AG20443 (cell line): ENCODE measurements around the gene BMP8B.
"Not testable (repeated sequence)": the region's sequence is repeated elsewhere in the genome, so short reads cannot be mapped to it uniquely, and the experiment has no call there.

Source experiments
- DNase-seq: peaks from one replicate; pipeline ENCODE4 v3.0.0; 2012; ENCODE audit warnings: low spot score, mixed read lengths

Gene BMP8B

DNA sequence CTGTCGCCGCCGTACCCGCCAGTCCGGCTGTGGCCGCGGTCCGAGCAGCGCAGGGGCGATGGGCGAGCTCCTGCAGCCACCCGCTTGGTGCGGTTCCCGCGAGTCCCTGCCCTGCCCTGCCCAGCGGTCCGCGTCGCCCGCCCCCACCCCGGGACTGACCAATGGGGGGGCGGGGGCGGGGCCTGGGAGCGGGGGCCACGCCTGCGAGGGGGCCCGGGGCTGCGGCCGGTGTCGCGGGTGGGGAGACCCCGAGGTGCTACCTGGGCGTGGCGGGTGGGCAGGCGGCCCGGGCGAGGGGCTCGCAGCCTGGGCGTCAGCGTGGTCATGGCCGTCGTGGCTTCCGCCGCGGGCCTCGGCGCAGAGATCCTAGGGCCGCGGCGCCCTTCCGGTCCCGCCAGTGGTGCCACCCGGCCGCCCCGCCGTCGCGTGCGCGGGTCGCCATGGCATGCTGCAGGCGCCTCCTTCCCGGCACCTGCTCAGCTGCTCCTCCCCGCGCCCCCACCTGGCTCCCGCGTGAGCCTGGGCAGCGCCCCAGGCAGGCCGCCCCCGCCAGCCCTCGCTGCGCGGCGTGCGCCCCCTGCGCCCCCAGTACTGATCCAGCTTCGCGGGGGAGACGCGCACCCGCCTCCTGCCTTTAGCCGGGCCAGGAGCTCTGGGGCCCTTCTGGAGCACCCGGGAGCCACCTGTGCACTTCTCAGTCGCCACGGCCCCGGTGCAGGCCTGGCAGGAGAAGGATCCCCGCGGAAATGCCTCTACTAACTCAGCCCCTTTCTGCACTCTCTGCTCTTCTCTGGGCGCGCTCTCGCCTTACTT lies at the start of gene BMP8B:
BMP8B (minus strand) TSS at position 108 of the 813 bp plus-strand sequence. CDS start 380 bp downstream, outside the sequence.
- peak; percentile 60 for DNase-seq

DNA sequence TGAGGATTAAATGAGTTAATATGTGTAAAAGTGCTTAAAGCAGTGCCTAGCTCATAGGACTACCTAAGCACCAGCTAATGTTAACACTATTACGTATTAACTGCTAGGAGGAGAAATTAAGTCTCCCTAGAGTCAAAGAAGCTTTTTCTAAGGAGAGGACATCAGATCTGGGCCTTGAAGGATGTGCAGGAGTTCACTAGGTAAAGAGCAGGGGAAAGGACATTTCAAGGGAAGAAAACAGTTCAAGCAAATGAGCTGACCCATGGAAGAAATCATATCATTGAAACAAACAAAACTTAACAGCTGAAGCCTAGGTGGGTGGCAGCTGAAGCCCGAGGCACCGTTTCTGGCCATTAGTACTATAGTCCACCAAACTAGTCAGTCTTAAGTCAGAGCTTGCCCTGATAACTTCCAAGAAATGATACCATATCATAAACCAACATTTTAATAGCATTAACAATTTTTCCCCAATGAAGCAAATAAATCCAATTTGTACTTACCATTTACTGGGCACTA lies 48.0 kb upstream of the BMP8B start:
- no peak for DNase-seq

DNA sequence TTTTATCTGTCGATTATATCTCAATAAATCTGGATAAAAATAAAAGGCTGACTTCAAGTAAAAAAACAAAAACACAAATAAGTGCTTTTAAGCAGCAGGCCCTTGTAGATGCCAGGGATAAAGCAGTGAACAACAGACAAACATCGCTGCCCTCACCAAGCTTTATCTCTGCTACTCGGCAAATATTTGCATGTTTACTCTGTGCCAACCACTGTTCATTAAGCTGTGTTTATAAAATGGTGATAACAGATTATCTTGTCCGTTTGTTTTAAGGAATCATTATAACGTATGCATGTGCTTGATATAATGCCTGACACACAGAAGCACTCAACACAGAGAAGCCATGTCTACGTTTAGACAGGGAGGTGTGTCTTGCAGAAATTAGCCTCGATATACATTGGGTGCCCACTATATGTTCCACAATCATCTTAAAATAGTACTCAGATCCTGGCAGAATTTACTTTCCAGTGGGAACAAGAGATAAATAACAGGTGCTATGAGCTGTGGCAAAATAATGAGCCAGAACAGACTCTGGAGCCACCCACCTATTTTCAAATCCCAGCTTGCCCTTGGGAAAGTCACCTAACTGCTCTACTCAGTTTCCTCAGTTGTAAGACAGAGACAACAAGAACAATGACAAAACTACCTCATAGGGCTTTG lies 47.4 kb upstream of the BMP8B start:
- DNase-seq, result no peak

DNA sequence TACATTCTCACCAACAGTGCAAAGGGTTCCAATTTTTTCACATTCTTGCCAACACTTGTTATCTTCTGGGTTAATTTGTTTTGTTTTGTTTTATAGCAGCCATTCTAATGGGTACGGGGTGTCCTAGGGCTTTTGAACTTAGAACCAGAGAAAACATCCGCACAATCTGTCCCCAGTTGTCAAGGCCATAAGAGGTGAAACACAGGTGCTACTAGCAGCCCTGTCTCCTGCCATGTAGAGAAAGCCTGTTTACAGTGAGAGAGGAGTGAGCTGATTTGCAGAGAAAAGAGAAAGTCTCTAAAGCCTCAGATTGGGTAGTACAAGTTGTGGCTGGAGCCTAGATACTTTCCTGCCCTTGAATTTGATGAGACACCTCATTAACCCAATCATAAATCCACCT lies 46.4 kb upstream of the BMP8B start:
- DNase-seq, result no peak

DNA sequence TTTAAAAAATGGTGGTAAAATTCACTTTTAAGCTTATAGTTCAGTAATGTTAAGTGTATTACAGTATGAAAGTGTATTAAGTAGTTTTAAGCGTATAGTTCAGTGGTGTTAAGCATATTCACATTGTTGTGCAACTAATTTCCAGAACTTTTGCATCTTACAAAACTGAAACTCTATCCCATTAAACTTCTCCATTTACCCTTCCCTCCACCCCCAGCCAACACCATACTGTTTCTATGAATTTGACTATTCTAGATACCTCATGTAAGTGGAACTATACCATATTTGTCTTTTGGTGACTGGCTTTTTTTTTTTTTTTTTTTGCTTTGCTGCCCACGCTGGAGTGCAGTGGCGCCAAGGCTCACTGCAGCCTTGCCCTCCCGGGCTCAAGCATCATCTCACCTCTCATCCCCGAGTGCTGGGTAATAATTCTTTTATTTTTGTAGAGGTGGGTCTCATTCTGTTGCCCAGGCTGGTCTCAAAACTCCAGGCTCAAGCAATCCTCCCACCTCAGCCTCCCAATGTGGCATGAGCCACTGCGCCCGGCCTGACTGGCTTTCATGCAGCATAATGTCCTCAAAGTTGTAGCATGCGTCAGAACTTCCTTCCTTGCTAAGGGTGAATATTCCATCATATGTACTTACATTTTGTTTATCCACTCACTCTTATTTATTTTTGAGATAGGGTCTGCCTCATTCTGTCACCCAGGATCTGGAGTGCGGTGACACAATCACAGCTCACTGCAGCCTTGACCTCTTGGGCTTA lies 45.1 kb upstream of the BMP8B start:
- no peak for DNase-seq

GRCh38 chr1:39833121-39833520 lies 44.5 kb upstream of the BMP8B start:
- no peak for DNase-seq

DNA sequence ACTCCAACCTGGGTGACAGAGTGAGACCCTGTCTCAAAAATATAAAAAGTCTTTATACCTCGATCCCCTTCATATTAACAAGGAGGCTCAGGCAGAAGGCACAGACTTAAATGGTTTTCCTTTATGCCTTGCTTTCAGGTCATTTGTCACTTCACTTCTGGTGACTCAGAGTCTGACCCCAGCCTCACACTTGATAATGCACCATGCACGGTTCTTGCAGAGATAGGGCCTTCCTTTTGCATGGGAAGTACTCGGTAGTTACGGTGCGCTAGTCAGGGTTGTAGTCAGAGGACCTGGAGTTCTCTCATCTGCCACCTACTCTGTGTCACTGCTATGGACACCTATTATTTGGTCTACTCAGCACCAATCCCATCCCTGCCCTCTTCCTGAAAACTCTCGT lies 43.6 kb upstream of the BMP8B start:
- DNase-seq, result no peak

- peak; percentile 50 for DNase-seq
Measured at GRCh38 chr1:39829791-39830533, 41.3 kb upstream of the BMP8B start.

GRCh38 chr1:39828734-39829133 lies 40.1 kb upstream of the BMP8B start:
- DNase-seq, result no peak

DNA sequence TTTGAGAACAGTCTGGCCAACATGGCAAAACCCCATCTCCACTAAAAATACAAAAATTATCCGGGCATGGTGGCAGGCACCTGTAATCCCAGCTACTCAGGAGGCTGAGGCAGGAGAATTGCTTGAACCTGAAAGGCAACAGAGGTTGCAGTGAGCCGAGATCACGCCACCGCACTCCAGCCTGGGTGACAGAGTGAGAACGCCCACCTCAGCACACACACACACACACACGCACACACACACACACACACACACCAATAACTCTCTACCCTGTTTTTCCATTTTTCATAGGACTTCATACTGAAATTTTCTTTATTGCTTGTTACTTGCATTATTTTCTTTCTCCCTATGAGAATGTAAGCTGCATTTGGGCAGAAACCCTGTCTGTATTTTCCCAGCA lies 39.6 kb upstream of the BMP8B start:
- not testable (repeated sequence) for DNase-seq

GRCh38 chr1:39827201-39827600 lies 38.5 kb upstream of the BMP8B start:
- DNase-seq, result no peak

GRCh38 chr1:39826583-39826982 lies 37.9 kb upstream of the BMP8B start:
- DNase-seq, result no peak

GRCh38 chr1:39825432-39825941 lies 36.8 kb upstream of the BMP8B start:
- no peak for DNase-seq

GRCh38 chr1:39823450-39823849 lies 34.8 kb upstream of the BMP8B start:
- not testable (repeated sequence) for DNase-seq

DNA sequence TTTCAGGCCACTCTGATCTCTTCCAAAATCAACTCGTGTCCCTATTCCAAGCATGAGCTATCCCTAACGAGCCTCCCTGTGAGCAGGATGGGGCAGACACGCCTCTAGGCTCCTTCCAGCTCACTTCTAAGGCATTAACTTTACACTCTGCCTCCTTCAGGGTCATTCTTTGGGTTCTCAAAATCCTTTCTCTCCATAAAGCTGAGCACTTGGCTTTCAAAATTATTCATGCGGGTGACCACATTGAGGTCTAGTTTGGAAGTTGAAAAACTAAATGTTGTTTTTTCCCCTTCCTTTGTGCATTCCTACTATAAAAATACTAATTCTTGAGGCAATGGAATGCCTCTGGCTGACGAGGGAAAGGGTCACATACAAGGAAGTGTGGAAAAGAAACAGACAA lies 33.5 kb upstream of the BMP8B start:
- DNase-seq, result no peak

- no peak for DNase-seq
Measured at GRCh38 chr1:39819091-39819812, 30.6 kb upstream of the BMP8B start.

- no peak for DNase-seq
Measured at GRCh38 chr1:39818482-39818881, 29.8 kb upstream of the BMP8B start.

- DNase-seq, result not testable (repeated sequence)
Measured at GRCh38 chr1:39817091-39817932, 28.6 kb upstream of the BMP8B start.

DNA sequence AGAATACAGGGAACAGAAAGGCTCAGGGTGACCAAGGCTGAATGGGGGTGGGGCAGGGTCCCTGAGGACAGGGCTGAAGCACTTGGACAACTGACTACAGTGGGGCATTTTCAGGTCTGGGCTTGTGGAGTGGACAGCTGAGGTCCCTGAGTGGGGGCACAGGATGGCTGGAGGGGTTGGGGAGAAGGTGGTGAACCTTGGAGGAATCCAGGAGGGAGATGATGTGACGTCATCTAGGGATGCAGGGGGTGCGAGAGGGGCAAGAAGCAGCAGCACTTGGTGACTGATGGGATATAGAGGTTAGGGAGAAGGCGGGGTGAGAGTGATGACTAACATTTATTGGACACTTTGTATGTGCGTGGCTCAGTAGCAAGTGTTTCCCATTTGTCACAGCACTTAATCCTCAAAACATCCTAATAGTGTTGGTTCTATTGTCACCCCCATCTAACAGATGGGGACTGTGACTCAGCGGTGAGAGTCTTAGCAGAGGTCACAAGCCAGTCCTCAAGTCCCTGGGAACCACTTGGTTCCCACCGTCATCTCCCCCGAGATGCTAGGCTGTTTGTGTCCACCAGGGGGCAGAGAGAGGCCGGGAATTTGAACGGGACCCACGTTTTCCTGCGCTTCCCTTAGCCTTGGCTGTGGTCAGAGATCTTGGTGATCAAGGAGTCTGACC lies 27.9 kb upstream of the BMP8B start:
- DNase-seq, result peak; percentile 85
